GM23248 (cell line): ENCODE measurements around the gene STOM. TPM values are rescaled to one million over a fixed set of nuclear protein-coding genes. Genes with fewer than 3 reads are reported as not detected.

ENCODE experiments used
- DNase-seq: peaks from one replicate; pipeline ENCODE4 v3.0.0-alpha.2; 2015
- H2AFZ ChIP-seq: fragments of 200-600 bp; sonication (generic); 2 replicates; pipeline ENCODE4 v1.6.1; 2016; ENCODE audit warnings: antibody characterized with exemption
- H3F3A ChIP-seq: fragments of 200-600 bp; sonication (generic); 2 replicates; pipeline ENCODE4 v1.6.1; 2016; ENCODE audit warnings: mild to moderate bottlenecking, antibody characterized with exemption, mixed run types; ENCODE audit not compliant: insufficient read depth
- H3K27ac ChIP-seq: fragments of 200-600 bp; sonication (generic); 2 replicates; pipeline ENCODE4 v1.5.1; 2016; ENCODE audit warnings: mild to moderate bottlenecking
- H3K27me3 ChIP-seq: fragments of 200-600 bp; sonication (generic); replicated peaks from 2 replicates; pipeline ENCODE4 v1.6.1; 2016; ENCODE audit warnings: mild to moderate bottlenecking; ENCODE audit not compliant: insufficient read depth
- H3K36me3 ChIP-seq: fragments of 200-600 bp; sonication (generic); 2 replicates; pipeline ENCODE4 v1.6.1; 2016; ENCODE audit warnings: low read depth, mild to moderate bottlenecking
- H3K4me1 ChIP-seq: fragments of 200-600 bp; sonication (generic); 2 replicates; pipeline ENCODE4 v1.6.1; 2016; ENCODE audit warnings: mild to moderate bottlenecking; ENCODE audit not compliant: insufficient read depth
- H3K4me2 ChIP-seq: fragments of 200-600 bp; sonication (generic); one replicate; pipeline ENCODE4 v1.6.1; 2016; ENCODE audit warnings: mild to moderate bottlenecking; ENCODE audit not compliant: unreplicated experiment
- H3K4me3 ChIP-seq: fragments of 200-600 bp; sonication (generic); 2 replicates; pipeline ENCODE4 v1.5.1; 2016; ENCODE audit warnings: mild to moderate bottlenecking
- H3K79me2 ChIP-seq: fragments of 200-600 bp; sonication (generic); 2 replicates; pipeline ENCODE4 v1.6.1; 2016; ENCODE audit warnings: mild to moderate bottlenecking; ENCODE audit not compliant: insufficient read depth
- H3K9ac ChIP-seq: fragments of 200-600 bp; sonication (generic); 2 replicates; pipeline ENCODE4 v1.6.1; 2016; ENCODE audit warnings: mild to moderate bottlenecking
- H3K9me2 ChIP-seq: fragments of 200-600 bp; sonication (generic); 2 replicates; pipeline ENCODE4 v1.6.1; 2016; ENCODE audit warnings: mixed run types, mild to moderate bottlenecking, moderate library complexity; ENCODE audit not compliant: insufficient read depth
- H3K9me3 ChIP-seq: fragments of 200-600 bp; sonication (generic); one replicate; pipeline ENCODE4 v1.6.1; 2017; ENCODE audit warnings: low read depth
- H4K20me1 ChIP-seq: fragments of 200-600 bp; sonication (generic); 2 replicates; pipeline ENCODE4 v1.6.0; 2016; ENCODE audit not compliant: insufficient read depth
- EZH2 ChIP-seq: fragments of 200-600 bp; sonication (generic); IDR thresholded peaks from 2 replicates; pipeline ENCODE4 v1.6.1; 2018; ENCODE audit warnings: antibody characterized with exemption, mild to moderate bottlenecking; ENCODE audit not compliant: insufficient read depth, poor library complexity, severe bottlenecking
- EZH2phosphoT487 ChIP-seq: fragments of 200-600 bp; sonication (generic); IDR thresholded peaks from 2 replicates; pipeline ENCODE4 v1.6.1; 2018; ENCODE audit warnings: antibody characterized with exemption, moderate library complexity, mild to moderate bottlenecking, low read depth; ENCODE audit not compliant: insufficient read depth
- WGBS, 2 experiments: methylation state at CpG; one replicate each; pipeline ENCODE4 v1.1.6; 2015 to 2017; ENCODE audit warnings: low lambda C conversion rate in 2 of 2, low coverage in 1 of 2; ENCODE audit errors: missing lambda C conversion rate in 2 of 2; 5-methylcytosine and 5-hydroxymethylcytosine counted together
- in situ Hi-C: fragments of 300-500 bp; cut with MboI; formaldehyde crosslinking; loops from 2 replicates; pipeline ENCODE4 v1.15.0; 2020
- polyA plus RNA-seq: library from polyadenylated mRNA; unstranded; fragments of >200 nt; fragmentation: Nextera tagmentation; extraction: Ambion mirVana; gene quantifications from 2 replicates; pipeline ENCODE4 v1.2.1, GENCODE V29; 2016
- total RNA-seq: library from RNA; depleted of rRNA; stranded (reverse); fragments of >200 nt; shearing (Covaris generic); gene quantifications from 2 replicates; pipeline ENCODE4 v1.2.3, GENCODE V29; 2014; rRNA removed

STOM gene, protein sequence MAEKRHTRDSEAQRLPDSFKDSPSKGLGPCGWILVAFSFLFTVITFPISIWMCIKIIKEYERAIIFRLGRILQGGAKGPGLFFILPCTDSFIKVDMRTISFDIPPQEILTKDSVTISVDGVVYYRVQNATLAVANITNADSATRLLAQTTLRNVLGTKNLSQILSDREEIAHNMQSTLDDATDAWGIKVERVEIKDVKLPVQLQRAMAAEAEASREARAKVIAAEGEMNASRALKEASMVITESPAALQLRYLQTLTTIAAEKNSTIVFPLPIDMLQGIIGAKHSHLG
- total RNA-seq (67.7 and 68.5 TPM in 2 replicates), polyA plus RNA-seq (58.0 and 61.9 TPM in 2 replicates)

DNA sequence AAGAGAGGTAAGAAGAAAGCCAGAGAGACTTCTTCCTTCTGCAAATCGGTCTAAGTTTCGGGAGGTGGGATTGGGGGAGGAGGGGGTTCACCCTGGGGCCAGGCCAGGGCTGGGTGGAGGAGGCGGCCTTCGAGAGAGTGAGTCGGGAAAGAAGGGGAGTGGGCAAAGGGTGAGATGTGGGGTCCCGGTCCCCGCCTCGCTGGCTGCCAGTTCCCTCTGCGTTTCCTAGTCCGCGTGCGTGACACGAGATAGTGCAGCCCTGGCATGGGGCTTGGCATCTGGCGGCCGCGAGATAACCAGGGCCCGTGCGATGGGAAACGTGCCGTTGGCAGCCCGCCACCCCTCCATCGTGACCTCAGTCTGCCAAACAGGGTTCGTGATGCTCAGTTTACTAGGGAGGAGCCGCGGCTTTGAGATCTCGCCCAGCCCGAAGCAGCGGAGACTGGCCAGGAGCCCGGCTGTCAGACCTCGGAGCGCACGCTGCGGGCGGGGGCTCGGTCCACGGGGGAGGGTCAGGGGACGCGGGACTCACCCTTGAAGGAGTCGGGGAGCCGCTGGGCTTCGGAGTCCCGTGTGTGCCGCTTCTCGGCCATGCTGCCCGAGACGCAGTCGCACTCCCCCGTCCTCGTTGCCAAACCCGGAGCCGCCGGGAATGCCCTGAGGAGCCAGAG is at the start of gene STOM:
TSS of gene STOM (minus strand) at position 656 of the 671 bp plus-strand sequence. CDS start at position 593, 63 bp downstream.
- Histone ChIP-seq H3K9me3 (no peaks in the 10 kb centered on the region), H3K9ac (peak within 1 kb of the TSS; percentile 86), H2AFZ (peak within 1 kb of the TSS; percentile 66), H3K9me2 (no peaks in the 10 kb centered on the region), H3F3A (peaks cover 48% of the 10 kb centered on the region), H3K4me1 (peaks cover 47% of the 10 kb centered on the region), H3K27me3 (no peaks in the 10 kb centered on the region), H3K36me3 (no peaks in the 10 kb centered on the region), H3K27ac (peak within 1 kb of the TSS; percentile 61), H3K4me2 (peak within 1 kb of the TSS; percentile 80), H3K4me3 (peak within 1 kb of the TSS; percentile 79), H3K79me2 (peaks cover 44% of the 10 kb centered on the region), H4K20me1 (no peaks in the 10 kb centered on the region)
- DNase-seq = peak; percentile 93
- TF ChIP-seq EZH2phosphoT487 (no peak), EZH2 (no peak)
- 0 to 1% methylated on average over 37 to 52 of the region's 52 CpGs for WGBS, 2 experiments
- in situ Hi-C loops = no loop called here

DNA sequence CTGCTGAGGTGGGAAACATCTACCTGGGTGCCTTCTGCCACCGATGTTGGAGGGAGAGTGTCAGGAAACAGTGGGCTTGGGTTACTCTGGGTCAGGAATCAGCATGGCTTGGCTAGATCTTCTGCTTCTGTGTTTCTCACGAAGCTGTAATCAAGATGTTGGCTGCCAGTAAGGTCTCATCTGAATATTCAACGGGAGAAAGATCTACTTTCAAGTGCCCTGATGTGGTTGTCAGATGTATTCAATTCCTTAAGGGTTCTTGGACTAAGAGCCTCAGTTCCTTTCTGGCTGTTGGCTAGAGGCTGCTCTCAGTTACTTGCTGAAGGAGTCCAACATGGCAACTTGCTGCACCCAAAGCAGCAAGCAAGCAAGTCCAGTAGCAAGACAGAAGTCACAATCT is 41.9 kb upstream of the STOM start:
- DNase-seq = no peak
- H3K9me2 ChIP-seq = no peaks in the 10 kb centered on the region
- peaks cover 17% of the 10 kb centered on the region for H3K27me3 ChIP-seq
- H3K27ac ChIP-seq = no peak overlapping the region
- TF ChIP-seq EZH2 (no peak), EZH2phosphoT487 (no peak)
- 49 to 53% methylated on average over 3 of the region's 3 CpGs for WGBS, 2 experiments
- H3K4me3 ChIP-seq = no peak overlapping the region
- H3F3A ChIP-seq = no peaks in the 10 kb centered on the region
- H3K79me2 ChIP-seq = no peaks in the 10 kb centered on the region
- no peaks in the 10 kb centered on the region for H3K4me1 ChIP-seq
- no peaks in the 10 kb centered on the region for H3K36me3 ChIP-seq
- H4K20me1 ChIP-seq = no peaks in the 10 kb centered on the region
- no peak overlapping the region for H2AFZ ChIP-seq
- no peak overlapping the region for H3K9ac ChIP-seq
- H3K9me3 ChIP-seq = no peaks in the 10 kb centered on the region
- H3K4me2 ChIP-seq = no peak overlapping the region
- in situ Hi-C loops = no loop called here

DNA sequence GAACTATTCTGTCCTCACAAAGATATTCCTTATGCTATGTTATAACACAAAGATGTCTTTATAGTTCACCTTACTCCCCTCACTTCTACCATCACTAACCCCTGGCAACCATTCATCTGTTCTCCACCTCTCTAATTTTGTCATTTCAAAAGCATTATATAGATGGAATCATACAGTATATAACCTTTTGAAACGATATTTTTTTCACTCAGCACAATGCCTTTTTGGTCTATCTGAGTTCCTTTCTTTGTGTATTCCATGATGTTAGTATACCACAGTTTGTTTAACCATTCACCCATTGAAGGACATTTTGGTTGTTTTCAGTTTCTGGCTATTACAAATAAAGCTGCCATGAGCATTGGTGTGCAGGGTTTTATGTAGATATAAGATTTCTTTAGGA is 35.8 kb upstream of the STOM start:
- no peaks in the 10 kb centered on the region for H3K4me1 ChIP-seq
- H3K27ac ChIP-seq = no peak overlapping the region
- TF ChIP-seq EZH2 (no peak), EZH2phosphoT487 (no peak)
- no peak overlapping the region for H3K4me3 ChIP-seq
- in situ Hi-C loops = no loop called here
- H3K27me3 ChIP-seq = no peaks in the 10 kb centered on the region; the same call in 1 of the 2 replicates
- H3K9me3 ChIP-seq = no peaks in the 10 kb centered on the region
- DNase-seq = no peak
- H3K9ac ChIP-seq = no peak overlapping the region
- H4K20me1 ChIP-seq = no peaks in the 10 kb centered on the region
- no peaks in the 10 kb centered on the region for H3K9me2 ChIP-seq
- H2AFZ ChIP-seq = no peak overlapping the region
- no peaks in the 10 kb centered on the region for H3K79me2 ChIP-seq
- H3F3A ChIP-seq = no peaks in the 10 kb centered on the region
- H3K4me2 ChIP-seq = no peak overlapping the region
- no peaks in the 10 kb centered on the region for H3K36me3 ChIP-seq
- WGBS, 2 experiments = 79% methylated on average over 1 of the region's 1 CpG

DNA sequence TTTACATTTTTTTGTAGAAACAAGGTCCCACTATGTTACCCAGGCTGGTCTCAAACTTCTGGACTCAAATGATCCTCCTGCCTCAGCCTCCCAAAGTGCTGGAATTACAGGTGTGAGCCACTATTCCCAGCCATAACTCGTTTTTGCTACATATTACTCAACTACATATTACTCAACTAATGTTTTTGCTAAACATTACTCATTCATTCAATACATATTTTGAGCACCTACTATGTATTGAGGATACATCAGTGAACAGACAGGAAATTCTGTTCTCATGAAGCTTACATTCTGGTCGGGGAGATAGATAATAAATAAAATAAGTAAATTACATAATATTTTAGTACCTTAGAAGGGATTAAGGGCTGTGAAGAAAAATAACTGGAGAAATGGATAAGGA is 34.9 kb upstream of the STOM start:
- Histone ChIP-seq H3K4me3 (no peak overlapping the region), H3K9ac (no peak overlapping the region), H3K79me2 (no peaks in the 10 kb centered on the region), H3K9me3 (no peaks in the 10 kb centered on the region), H3K4me2 (no peak overlapping the region), H2AFZ (no peak overlapping the region), H3K9me2 (no peaks in the 10 kb centered on the region), H3K36me3 (no peaks in the 10 kb centered on the region), H3K27me3 (no peaks in the 10 kb centered on the region; the same call in 1 of the 2 replicates), H3K27ac (no peak overlapping the region), H4K20me1 (no peaks in the 10 kb centered on the region), H3K4me1 (peaks cover 2% of the 10 kb centered on the region), H3F3A (peaks cover under 1% of the 10 kb centered on the region; the same call in 1 of the 2 replicates)
- in situ Hi-C loops = no loop called here
- WGBS, 2 experiments = 46 to 49% methylated on average over 2 of the region's 2 CpGs
- TF ChIP-seq EZH2phosphoT487 = no peak
- no peak for TF ChIP-seq EZH2
- DNase-seq = no peak
